Skin epidermis (tissue), 12 donors: ENCODE results near the gene RNF34.

ENCODE experiments used
- H3K27ac ChIP-seq, 21 experiments: fragments of 200-600 bp; sonication (generic) in 11 of 21; one replicate each; pipeline ENCODE4 v1.5.0; 2020; ENCODE audit warnings: mild to moderate bottlenecking in 3 of 21, inconsistent platforms in 2 of 21, moderate library complexity in 2 of 21
- H3K4me3 ChIP-seq, 7 experiments: fragments of 200-600 bp; sonication (generic) in 2 of 7; one replicate each; pipeline ENCODE4 v1.5.0; 2020; ENCODE audit warnings: inconsistent platforms in 2 of 7, mild to moderate bottlenecking in 2 of 7, moderate library complexity in 1 of 7

RNF34 gene

GRCh38 chr12:121430833-121431415 lies 31.0 kb downstream of the RNF34 start:
- Histone ChIP-seq H3K4me3 (no peak overlapping the region), H3K27ac (no peak overlapping the region)

GRCh38 chr12:121432740-121433480 lies 33.0 kb downstream of the RNF34 start:
- no peak overlapping the region for H3K4me3 ChIP-seq
- H3K27ac ChIP-seq = peak overlapping the region in 2 of 21 experiments; percentile 20 to 29

DNA sequence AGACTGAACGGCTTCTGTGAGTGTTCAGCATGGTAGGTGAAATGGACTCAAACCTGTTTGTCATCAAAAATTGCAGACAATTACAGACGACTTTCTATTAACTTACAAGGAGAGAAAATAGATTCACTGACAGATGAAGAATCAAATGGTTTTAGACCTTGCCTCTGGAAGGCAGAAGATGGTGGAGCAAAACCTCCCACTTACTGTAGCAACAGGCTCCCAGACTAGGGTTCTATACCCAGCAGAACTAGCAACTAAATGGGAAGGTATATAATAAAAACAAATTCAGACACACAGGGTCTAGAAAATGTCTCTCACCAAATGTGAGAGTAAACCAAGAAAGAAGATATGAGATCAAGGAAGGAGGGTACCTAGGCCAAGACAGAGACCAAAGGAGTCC lies 36.8 kb downstream of the RNF34 start:
- Histone ChIP-seq H3K27ac (no peak overlapping the region), H3K4me3 (no peak overlapping the region)

GRCh38 chr12:121438905-121439304 lies 39.0 kb downstream of the RNF34 start:
- no peak overlapping the region for H3K4me3 ChIP-seq
- peak overlapping the region in 2 of 21 experiments; percentile 2 to 34 for H3K27ac ChIP-seq

- H3K4me3 ChIP-seq = no peak overlapping the region
- H3K27ac ChIP-seq = peak overlapping the region in 2 of 21 experiments; percentile 2 to 34
Measured at GRCh38 chr12:121439715-121440114, 39.8 kb downstream of the RNF34 start.

GRCh38 chr12:121440768-121441167 lies 40.9 kb downstream of the RNF34 start:
- H3K4me3 ChIP-seq = no peak overlapping the region
- H3K27ac ChIP-seq = no peak overlapping the region

- Histone ChIP-seq H3K4me3 (no peak overlapping the region), H3K27ac (no peak overlapping the region)
Measured at GRCh38 chr12:121441555-121441954, 41.6 kb downstream of the RNF34 start.

DNA sequence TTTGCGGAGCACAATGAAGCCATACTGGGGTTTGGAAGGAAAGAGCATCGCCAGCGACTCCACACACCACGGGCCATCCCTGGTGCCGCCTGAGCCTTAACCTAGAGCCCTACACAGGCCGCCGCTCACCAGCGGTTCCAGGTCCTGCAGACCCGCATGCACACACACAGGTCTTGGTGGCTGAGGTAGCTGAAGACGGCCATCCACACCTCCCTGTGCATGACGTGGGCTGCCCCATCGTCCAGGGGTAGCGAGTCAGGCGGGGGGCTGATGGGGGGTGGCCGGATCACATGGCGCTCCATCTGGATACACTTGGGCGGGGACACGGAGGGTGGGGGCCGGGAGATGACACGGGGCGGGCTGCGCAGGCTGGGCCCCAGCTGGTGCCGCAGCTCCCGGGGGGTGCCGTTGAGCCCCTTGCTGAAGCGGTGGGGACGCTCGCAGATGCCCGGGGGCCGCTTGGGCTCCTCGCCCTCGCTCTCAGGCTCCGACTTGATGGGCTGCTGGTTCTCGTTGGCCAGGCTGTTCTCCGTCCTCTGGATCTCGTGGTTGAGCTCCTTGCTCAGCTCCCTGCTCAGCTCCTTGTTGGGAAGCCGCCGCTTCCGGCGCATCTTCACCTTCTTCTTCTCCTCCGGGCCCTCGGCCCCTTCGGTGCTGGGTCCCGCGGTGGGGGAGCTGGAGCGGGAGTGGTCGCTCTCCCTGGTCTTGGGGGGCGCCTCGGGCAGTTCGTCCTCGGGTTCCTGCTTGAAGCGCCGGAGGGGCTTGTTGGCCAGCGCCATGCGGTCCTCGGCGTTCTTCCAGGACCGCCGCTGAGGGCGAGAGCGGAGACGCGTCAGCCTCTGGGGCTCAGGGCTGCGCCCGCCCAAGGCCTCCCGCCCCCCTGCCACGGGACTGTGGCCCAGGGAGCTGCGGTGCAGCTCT lies 42.4 kb downstream of the RNF34 start:
- Histone ChIP-seq H3K4me3 (no peak overlapping the region), H3K27ac (no peak overlapping the region)

GRCh38 chr12:121443193-121443870 lies 43.4 kb downstream of the RNF34 start:
- Histone ChIP-seq H3K27ac (peak overlapping the region in 15 of 21 experiments; percentile 10 to 79 (median 53)), H3K4me3 (no peak overlapping the region)

DNA sequence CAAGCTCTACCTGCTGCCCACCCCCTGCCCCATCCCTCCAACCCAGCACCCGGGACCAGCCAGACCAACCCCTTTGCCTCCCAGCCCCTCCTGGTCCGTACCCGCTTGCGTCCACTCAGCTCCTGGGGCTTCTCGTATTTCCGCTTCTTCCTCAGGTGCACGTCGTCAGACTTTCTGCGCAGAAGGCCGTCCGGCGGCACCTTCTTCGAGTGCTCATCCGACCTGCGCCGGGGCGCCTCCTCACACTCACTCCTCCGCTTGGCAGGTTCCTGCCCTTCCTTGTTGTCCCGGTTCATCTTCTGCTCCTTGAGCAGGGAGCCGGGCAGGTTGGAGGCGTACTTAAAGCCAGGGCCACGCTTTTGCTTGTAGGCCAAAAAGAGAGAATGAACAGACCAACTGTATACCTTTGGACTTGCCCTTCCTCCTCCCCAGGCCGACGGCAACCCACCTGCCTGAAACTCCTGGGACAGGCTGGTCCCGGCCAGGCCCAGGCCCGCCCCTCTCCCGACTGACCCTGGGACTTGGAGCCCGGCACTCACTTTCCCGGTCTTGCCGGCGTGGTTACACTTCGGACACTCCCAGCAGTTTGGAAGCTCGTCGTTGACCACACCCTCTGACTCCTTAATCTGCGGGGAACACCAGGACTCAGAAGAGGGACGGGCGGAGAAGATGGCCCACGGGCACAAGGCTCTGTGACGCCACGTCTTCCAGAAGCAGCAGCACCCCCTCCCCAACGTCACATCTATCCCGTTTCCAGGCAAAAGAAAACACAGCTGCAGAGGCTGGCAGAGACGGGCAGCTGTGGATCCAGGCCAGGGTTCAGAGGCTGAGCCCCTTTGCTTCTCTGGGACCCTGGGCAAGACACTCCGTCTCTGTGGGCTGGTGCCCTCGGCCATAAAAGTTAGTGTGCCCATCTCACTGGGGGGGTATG lies 44.3 kb downstream of the RNF34 start:
- Histone ChIP-seq H3K4me3 (no peak overlapping the region), H3K27ac (peak overlapping the region in 16 of 21 experiments; percentile 0 to 79 (median 48))

- Histone ChIP-seq H3K4me3 (no peak overlapping the region), H3K27ac (peak overlapping the region in 6 of 21 experiments; percentile 0 to 67 (median 36))
Measured at GRCh38 chr12:121444842-121445202, 44.9 kb downstream of the RNF34 start.

- no peak overlapping the region for H3K4me3 ChIP-seq
Measured at GRCh38 chr12:121446750-121447149, 46.8 kb downstream of the RNF34 start.

DNA sequence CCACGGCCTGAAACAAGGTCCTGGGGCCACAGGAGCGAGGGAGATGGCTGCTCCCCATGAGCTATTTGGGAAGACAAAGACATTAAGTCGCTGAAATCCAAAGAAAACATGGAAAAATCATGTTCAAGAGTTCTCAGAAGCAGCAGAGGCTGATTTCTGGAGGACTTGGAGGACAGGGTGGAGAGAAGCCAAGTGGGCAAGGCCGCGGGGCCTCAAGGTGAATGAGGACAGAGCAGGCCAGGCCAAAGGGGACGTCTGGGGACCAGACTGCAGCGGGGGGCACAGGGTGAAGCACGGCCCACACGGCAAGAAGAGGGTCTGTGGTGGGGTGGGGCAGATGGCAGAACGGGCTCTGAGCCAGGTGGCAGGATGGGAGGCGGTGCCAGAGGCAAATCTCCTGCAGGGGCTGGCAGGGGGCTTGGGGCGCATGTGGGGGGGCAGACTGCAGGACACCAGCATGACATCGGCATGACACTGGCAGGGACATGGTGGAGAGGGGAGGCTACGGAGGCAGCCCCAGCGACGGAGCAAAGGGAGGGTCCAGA lies 48.9 kb downstream of the RNF34 start:
- Histone ChIP-seq H3K4me3 (no peak overlapping the region), H3K27ac (no peak overlapping the region)

More at GRCh38 chr12:121446750-121447149, 46.8 kb downstream of the RNF34 start:
- no peak overlapping the region for H3K27ac ChIP-seq

- Histone ChIP-seq H3K4me3 (peak overlapping the region in 3 of 7 experiments; percentile 1 to 13 (median 9)), H3K27ac (peak overlapping the region in 19 of 21 experiments; percentile 10 to 86 (median 77))
Measured at GRCh38 chr12:121451961-121452339, 52.0 kb downstream of the RNF34 start.

- H3K27ac ChIP-seq = peak overlapping the region in 20 of 21 experiments; percentile 10 to 86 (median 76)
- H3K4me3 ChIP-seq = peak overlapping the region in 3 of 7 experiments; percentile 1 to 13 (median 9)
Measured at GRCh38 chr12:121452340-121452984, 52.5 kb downstream of the RNF34 start.

- Histone ChIP-seq H3K4me3 (no peak overlapping the region), H3K27ac (peak overlapping the region in 19 of 21 experiments; percentile 10 to 86 (median 77))
Measured at GRCh38 chr12:121452985-121453360, 53.1 kb downstream of the RNF34 start.

GRCh38 chr12:121453629-121454028 lies 53.7 kb downstream of the RNF34 start:
- no peak overlapping the region for H3K4me3 ChIP-seq
- peak overlapping the region in 1 of 21 experiments; percentile 76 for H3K27ac ChIP-seq

- H3K27ac ChIP-seq = peak overlapping the region in 2 of 21 experiments; percentile 7 to 20
- no peak overlapping the region for H3K4me3 ChIP-seq
Measured at GRCh38 chr12:121454921-121455320, 55.0 kb downstream of the RNF34 start.
